Activated T-cell treated with anti-CD3 and anti-CD28 coated beads for 1 hour (primary cell): Measurements from ENCODE around the gene PRDM16.

Source experiments
- DNase-seq: peaks from one replicate; pipeline ENCODE4 v3.0.0-alpha.2; 2020; ENCODE audit warnings: low read depth

Gene PRDM16

DNA sequence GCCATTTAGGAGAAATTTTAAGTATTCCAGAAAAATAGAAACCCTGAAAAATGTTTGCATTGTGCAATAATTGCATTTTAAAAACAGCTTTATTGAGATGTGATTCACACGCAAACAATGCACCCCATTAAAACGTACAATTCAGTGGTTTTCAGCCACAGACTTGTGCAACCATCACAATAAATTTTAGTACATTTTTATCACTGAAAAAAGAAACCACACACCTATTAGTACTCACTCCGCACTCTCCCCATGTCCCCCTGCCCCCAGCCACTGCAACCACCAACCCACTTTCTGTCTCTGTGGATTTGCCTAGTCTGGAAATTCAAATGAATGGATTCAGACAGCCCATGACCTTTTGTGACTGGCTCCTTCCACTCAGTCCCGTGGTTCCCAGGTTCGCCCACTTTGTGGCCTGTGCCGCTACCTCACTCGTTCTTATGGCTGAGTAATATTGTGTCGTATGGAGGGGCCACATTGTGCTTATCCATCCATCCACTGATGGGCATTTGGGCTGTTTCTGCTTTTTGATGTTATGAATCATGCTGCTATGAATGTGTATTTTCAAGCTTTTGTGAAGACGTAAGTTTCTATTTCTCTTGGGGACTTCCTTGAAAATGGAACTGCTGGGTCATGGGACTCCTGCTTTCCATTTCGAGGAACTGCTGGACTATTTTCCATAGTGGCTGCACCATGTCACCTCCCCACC lies 237.7 kb downstream of the PRDM16 start:
- DNase-seq: no peak

GRCh38 chr1:3307359-3307758 lies 238.4 kb downstream of the PRDM16 start:
- DNase-seq: no peak

GRCh38 chr1:3308053-3308452 lies 239.1 kb downstream of the PRDM16 start:
- no peak for DNase-seq

- no peak for DNase-seq
Observed at GRCh38 chr1:3310718-3311400, 241.9 kb downstream of the PRDM16 start.

GRCh38 chr1:3311711-3312110 lies 242.7 kb downstream of the PRDM16 start:
- DNase-seq: no peak

DNA sequence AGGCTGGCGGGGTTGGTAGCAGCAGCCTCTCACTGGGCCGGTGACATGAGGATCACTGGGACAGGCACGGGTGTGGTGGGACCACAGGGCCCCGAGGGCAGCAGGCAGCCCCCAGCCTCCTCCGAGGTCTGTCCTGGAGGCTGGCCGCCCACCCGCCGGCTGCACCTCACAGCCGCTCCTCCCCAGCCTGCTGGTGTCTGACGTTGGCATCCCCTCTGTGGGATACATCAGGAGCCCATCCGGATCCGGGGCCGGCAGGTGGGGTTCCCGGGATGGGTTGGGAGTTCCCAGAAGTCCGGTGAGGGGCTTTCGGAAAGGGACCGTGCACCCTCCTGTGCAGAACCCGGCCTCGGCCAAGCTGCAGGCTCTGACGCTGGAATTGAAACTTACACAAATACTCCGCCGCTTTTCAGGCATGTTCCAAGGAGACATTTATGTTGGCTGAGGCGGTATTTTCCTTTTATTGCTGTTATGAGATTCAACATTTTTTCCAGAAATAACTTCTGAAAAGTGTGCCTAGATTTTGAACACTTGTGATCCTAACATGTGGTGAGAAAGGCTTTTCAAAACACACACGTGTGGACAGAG lies 243.4 kb downstream of the PRDM16 start:
- DNase-seq: no peak

DNA sequence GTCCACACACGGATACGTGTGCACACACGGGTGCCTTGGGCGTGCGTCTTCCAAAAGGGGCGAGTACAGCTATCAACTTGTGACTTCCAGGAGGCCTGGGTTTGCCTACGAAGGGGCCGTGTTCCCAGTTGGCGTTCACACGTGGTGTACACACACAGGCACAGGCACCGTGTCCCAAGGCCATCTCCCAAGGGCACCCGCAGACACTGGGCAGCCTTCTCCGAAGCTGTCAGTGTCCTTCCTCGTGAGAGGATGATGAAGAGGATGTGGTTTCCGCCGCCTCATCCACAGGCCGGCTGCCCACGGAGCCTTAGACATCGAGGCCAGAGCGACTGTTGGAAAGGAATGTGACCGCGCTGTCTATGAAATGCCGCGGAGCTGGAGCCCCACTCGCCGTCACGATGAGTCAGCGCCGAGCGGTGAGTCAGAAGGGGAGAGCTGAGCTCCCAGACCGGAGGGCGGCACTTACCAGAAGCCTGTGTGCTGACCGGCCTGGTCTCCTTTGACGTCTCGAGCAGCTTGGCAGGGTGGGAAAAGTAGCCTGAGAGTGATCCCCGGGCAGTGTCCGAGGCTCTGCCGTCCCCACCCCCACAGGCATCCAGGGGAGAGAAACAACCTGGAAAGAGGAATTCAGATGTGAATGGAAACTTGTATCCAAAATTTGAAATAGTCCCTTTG lies 244.0 kb downstream of the PRDM16 start:
- DNase-seq: peak; percentile 10

DNA sequence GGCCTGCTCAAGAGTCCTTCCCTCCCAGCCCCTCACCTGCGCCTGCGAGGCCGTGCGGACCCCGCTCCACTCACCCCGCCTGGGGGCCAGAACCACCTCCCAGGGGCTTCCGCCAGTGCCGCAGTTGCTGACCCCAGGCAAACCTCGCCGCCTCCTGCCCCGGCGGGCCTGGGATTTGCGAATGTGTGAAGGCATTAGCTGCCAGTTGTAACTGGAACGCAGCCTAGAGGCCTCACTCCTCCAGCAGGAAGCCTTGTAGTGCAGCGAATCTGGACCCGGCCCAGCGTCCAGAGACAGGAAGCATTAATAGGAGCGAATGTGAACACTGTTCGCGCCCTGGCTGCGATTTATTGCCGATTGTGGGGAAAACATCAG lies 244.6 kb downstream of the PRDM16 start:
- DNase-seq: no peak

DNA sequence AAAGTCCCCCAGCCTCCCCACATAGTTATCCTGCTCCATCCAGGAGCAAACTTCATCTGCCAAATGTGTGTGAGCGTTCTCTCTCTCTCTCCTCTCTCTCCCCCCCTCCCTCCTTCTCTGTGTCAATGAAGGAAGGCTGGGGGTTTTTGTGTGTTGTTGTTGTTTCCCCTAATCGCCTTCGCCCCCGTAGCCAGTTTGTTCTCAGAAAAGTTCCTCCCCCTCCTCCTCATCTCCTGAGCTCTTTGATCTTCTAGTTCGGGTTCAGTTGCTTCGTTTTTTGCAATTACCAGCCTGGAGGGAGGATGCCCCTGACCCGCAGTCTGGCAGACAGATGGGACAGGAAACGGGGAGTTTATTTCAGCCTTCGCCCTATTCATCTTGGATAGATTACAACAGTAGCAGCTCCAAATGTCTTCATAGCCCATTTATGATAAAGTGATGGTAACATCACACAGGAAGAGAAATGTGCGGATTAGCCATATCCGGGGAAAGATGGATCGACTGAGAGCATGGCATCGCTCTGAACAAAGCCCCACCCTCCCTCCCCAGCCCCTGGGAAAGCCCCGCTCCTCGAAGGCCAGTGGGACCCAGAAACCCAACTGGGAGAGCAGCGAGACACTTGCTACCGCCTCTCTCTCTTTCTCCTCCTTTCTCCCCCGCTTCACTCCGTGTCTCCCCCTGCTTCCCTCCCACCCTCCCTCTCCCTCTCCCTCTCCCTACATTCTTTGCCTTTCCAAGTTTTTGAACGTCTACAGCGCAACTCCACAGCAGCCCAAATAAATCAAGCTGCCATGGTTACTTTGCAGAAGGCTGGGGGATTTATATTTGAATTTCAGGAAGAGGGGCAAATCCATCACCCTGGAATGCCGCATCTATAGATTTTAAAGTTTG lies 245.7 kb downstream of the PRDM16 start:
- no peak for DNase-seq

- no peak for DNase-seq
Observed at GRCh38 chr1:3315399-3316339, 246.7 kb downstream of the PRDM16 start.

DNA sequence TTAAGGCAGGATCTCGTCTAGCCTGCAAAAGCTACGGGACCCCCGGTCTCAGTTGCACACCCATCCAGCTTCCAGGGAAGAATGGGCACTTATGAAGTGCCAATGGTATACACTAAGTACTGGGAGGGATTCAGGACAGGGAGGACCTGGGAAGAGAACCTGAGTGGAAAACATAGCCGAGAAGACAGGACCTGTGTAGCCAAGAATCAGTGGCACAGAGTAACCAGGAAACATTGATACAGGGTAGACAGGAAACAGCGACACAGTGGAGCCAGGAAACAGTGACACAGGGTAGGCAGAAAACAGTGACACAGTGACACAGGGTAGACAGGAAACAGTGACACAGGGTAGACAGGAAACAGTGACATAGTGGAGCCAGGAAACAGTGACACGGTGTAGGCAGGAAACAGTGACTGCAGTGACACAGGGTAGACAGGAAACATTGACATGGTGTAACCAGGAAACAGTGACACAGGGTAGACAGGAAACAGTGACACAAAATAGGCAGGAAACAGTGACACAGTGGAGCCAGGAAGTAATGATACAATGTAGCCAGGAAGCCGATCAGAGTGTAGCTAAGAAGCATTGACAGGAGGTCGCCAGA lies 247.4 kb downstream of the PRDM16 start:
- DNase-seq: no peak

- no peak for DNase-seq
Observed at GRCh38 chr1:3317456-3317855, 248.5 kb downstream of the PRDM16 start.

- no peak for DNase-seq
Observed at GRCh38 chr1:3318329-3318728, 249.3 kb downstream of the PRDM16 start.

DNA sequence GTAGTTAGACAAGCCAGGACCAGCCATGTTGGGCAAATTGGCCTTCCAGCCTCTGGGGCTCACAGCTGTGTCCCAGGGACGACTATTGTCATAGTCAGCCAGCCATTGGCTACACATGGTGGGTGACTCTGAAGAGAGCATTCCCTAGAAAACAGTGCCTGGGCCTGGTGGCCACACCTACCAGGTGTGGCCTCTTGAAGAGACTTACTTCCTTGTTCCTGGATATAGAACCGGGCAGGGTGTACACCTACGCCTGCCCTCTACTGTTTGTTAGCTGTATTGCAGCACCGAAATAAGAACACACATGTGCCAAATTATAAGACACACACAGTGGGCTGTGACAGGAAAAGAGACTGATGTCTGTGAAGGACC lies 250.9 kb downstream of the PRDM16 start:
- DNase-seq: no peak

DNA sequence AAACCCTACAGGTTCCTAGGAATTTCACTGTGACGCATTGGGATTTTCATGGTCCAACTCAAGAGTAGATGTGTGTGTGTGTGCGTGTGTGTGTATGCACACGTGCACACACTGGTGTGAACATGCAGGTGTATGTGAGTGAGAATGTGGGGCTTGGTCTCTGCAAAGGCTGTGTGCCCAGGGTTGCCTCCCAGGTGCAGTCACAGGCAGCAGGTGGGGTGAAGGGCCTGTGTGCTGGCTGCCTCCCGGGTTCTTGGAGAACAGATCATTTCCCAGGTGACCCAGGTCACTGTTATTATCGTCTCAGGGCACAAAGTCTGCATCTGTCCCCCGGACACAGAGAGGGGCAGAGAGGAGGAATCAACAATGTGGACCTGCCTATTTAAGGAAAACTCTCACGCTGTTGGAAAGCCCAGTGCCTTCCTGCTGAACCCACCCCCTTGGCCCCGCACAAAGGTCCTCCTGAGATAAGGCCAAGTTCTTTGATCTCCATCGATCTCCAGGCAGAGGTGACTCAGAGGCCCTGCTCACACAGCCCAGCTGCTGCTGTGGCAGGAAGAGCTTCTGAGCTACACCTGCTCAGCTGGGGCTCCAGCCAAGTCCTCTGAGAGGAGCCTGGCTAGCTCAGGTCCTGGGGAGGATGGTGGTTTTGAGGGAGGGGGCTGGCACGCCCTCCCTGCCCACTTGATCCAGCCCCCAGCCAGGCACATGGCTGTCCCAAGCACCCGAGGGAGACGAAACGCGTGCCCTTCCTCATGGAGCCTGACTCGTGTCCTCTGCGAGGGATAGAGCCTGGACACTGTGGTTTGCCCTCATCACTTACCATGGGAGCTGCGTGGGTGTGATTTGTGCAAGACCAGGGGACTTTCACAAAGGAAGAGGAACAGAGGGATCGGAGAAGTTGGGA lies 251.5 kb downstream of the PRDM16 start:
- no peak for DNase-seq

- DNase-seq: no peak
Observed at GRCh38 chr1:3321559-3322449, 252.8 kb downstream of the PRDM16 start.

- no peak for DNase-seq
Observed at GRCh38 chr1:3322450-3323020, 253.5 kb downstream of the PRDM16 start.
